HG02970 (cell line): ENCODE measurements around the gene PSMD5.

Experiments used
- ATAC-seq: cut with Tn5 transposase; IDR thresholded peaks from one replicate; pipeline ENCODE4 v1.9.1; 2021; ENCODE audit warnings: mild to moderate bottlenecking, moderate library complexity, moderate number of reproducible peaks; ENCODE audit not compliant: unreplicated experiment, low FRiP score

Gene PSMD5

DNA sequence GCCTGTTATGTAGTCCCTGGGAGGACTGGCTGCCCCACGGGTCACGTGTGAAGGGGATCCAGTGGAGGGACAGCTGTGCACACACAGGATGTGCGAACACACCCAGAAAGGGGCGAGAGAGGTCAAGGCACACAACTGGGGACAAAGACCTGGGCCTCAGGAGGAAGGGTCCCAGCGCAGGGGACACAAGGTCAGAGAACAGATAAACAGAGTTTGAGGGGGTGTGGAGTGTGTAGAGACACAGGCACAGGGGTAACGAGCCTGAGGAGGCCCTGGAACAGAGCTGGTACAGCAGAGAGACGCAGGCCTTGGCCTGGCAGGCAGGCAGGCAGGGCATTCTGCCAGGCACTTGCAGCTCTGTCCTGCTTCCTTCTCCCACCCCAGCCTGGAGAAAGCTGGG lies 14.8 kb upstream of the PSMD5 start:
- no peak for ATAC-seq

DNA sequence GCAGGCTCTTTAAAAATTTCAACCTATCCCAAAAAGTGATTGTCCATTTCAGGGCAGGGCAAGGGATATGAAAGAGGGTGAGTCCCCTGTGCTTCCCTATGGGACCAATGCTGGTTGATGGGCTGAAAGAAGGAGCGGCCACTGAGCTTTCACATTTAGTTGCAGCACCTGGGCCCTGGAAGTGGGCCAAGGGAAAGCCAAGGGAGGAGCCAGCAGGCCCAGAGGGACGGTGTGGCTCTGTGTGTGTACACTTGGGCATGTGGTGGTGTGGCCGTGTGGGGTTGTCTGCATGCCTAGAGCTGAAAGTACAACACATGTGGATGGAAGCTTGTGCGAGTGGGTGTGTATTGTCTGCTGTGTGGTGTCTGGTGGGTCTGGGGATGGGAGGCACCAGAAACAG lies 14.0 kb upstream of the PSMD5 start:
- no peak for ATAC-seq

DNA sequence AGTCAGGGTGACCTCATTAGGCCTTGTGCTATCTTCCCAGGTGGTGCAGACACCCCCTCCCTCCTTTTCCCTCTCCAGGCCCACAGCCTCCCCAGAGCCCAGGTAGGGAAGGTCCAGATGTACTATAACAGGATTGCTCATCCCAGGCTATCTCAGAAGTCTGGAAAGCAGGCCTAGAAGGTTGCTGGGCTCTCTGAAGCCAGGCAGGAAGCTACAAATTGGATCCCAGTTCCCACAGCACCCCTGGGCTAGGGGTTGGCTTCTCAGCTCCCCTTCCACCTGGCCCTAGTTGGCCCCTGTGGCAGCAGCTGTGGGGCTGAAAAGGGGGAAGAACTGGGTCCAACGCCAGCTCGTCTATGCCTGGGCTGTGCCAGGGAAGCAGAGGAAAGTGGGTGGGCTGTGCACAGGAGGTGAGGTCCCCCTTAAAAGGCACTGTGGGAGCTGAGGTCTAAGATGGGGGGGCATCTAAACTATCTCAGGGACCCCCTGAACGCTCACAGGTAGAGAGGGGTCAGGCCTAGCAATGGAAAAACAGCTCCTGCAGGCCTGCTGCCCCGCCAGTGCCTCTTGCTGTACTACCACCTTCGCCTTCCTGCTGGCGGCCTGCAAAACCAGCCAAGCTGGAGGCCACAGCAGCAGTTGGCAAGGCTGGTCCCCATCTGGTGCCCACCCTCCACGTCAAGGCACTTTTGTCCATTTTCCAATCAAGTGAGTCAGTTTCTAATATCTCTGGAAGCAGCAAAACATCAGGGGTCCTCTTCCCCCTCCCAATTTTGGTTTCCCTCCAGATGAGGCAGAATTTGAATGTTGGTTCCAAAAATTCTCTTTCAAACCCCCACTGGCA lies 13.3 kb upstream of the PSMD5 start:
- ATAC-seq = no peak

- no peak for ATAC-seq
These were observed 12.0 kb upstream of the PSMD5 start for GRCh38 chr9:120854596-120855327.

GRCh38 chr9:120853198-120853597 lies 10.5 kb upstream of the PSMD5 start:
- ATAC-seq = no peak

DNA sequence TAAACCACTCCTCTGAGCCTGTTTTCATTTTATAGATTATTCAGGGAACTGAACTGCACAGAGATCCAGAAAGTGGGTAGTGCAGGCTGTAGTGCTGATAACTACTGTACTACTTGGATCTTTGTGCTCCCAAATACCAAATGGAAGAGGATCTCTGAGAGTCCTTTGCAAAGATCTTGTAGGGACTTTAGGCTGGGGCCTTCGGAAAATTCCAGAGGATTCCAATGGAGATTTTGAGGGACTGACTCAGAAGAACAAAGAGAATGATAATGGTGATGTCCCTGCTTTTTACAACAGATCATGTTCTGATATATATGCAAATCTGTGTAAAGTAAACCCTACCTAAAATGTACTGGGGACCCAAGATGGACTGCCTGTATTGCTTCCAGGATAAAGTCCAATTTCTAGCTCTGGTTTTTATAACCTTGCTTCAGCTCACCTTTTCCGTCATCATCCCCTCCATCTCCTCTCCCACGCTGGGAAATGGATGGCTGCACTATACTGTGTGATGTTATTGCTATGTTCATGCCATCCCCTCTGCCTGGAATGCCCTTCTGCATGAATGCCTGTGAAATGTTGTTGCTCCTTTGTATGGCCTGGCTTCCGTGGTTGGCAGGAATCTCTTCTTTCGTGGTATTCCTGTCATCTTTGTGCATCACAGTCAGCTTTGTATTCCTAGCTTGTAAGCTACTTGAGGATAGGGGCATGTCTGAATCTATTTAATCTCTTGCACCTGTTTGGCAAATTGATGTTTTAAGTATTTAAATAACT lies 9.7 kb upstream of the PSMD5 start:
- no peak for ATAC-seq

GRCh38 chr9:120851449-120851848 lies 8.7 kb upstream of the PSMD5 start:
- ATAC-seq = no peak

DNA sequence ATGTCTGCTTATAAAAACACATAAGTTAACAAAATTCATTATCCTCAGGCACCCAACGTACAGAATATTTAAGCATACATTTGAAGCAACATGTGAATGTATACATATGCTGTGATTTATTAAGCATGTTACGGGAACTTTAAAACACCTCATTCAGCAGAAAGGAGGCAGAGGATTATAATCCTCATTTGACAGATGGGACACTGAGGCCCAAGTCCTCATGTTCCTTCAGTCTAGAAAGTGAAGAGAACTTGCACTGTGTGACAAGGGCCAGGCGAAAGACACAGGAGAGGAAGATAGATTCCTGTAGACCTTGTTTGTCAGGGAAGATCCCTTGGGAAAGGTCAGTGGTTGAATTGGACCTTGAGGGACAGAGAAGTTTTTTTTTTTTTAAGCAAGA lies 7.6 kb upstream of the PSMD5 start:
- no peak for ATAC-seq

GRCh38 chr9:120846906-120847305 lies 4.2 kb upstream of the PSMD5 start:
- ATAC-seq = no peak

GRCh38 chr9:120846251-120846889 lies 3.6 kb upstream of the PSMD5 start:
- no peak for ATAC-seq

- ATAC-seq = no peak
These were observed 2.5 kb upstream of the PSMD5 start for GRCh38 chr9:120845255-120845654.

GRCh38 chr9:120841930-120842684 lies 615 bp downstream of the PSMD5 start:
- no peak for ATAC-seq

DNA sequence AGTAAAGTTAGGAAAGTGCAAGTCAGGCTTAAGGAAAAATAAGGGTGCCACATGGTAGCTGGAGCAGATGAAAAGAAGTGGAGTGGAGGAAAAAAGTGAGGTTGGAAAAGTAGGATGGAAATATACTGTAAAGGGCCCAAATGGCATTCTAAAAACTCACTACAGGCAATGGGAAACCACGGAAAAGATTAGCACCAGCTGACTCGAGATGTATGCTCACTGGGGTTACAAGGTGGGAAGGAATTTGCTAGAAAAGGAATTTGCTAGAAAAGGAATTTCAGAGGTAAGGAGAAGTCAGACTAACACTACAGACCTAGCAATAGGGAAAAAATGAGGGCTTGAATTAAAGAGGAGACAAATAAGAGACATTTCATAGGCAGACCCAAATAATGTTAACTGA lies 3.6 kb downstream of the PSMD5 start:
- no peak for ATAC-seq

DNA sequence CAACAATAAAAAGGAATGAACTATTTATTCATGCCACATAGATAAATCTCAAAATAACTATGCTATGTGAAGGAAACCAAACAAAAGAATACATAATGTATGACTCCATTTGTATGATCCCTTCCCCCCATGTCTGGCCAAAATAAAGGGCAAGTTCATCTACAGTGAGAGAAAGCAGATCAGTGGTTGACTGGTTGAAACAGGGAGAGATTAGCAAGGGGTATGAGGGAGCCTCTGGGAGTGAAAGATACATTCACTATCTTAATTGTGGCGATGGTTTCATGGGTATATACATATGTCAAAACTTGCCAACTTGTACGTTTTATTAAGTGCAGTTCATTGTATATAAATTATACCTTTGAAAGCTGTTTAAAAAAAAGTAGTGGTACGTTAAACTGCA lies 4.8 kb downstream of the PSMD5 start:
- ATAC-seq = no peak

GRCh38 chr9:120833325-120833724 lies 9.4 kb downstream of the PSMD5 start:
- no peak for ATAC-seq

DNA sequence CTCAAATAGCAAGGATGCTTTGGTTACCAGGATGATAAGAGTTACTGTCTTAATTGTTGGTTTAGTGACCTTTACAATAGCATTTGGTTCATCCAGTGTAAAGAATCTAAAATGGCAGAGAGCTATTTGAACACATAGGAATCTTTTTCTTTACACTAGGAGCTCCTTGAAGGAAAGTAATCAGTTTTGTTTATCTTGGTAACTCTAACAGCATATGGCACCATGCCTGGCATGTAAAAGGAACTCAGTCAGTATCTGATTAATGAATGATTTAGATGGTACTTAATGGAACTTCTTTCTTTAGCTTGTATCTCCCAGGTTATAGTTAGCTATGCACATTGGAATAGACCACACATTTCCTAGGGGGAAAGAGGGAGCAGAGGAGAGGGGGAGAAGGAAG lies 9.9 kb downstream of the PSMD5 start:
- ATAC-seq = no peak

DNA sequence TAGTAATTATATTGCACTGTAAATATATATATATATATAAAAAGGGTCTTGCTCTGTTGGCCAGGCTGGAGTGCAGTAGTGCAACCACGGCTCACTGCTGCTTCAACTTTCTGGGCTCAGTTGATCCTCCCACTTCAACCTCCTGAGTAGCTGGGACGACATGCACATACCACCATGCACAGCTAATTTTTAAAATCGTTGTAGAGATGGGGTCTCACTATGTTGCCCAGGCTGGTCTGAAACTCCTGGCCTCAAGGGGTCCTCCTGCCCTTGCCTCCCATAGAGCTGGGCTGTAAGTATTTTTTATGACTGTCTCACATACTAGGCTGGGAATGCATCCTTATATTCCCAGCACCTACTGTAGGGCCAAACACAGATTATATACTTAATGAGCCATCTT lies 11.9 kb downstream of the PSMD5 start:
- ATAC-seq = no peak

DNA sequence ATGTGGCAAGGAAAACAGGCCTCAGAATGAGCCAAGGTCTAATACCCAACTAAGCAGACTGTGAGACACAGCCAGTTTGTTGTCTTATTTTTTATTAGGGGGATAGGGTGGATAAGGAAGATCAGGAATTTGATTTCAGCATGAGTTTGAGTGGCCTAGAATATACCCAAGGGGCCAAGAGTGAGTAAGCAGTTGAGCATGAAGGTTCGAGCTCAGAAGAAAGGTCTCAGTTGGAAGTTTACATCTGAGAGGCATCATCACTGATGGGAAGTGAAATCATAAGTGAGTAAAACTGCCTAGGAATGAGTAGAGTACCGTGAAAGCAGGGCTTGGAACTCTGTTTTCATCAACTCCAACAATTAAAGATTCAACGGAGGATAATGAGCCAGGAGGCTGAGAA lies 12.6 kb downstream of the PSMD5 start:
- ATAC-seq = no peak

DNA sequence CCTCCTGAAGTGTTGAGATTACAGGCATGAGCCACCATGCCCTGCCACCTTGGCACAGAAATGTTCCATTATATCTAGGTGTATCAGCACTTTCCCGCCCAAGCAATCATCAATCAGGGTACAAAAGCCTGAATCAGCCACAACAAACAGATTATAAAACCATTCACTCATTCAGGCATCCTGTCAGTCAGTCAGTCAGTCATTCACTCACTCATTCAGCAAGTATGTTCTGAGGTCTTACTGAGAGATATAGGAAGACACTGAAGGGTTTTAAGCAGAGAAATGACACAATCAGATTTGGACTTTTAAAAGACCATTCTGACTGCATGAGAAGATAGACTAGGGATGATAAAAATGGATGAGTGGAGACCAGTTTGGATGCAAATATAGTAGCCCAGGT lies 13.1 kb downstream of the PSMD5 start:
- ATAC-seq = no peak

DNA sequence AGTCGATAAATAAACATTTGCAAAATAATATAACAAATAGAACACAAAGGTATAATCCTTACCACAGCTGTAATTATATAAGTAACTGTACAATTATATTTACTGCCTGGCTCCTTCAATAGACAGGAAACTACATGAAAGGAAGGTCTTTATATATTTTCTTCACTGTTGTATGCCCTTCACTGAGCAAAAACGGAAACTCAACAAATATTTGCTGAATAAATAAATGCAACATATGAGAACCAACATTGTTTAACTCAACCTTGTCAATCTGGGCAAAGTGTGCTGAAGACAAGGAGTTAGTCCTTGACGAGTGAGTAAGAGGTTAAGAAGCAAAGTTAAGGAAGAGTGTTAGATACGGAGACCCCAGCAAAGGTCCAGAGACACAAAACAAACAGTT lies 22.6 kb downstream of the PSMD5 start:
- ATAC-seq = no peak
